WTC11 (cell line): ENCODE results near the gene BMP8B.

Source experiments
- CREB1 ChIP-seq: sonication (generic); formaldehyde crosslinking; IDR thresholded peaks from 2 replicates; pipeline ENCODE4 v1.8.0; 2023; ENCODE audit warnings: mild to moderate bottlenecking, missing genetic modification reagents
- CTCF ChIP-seq: fragments of 200-600 bp; IDR thresholded peaks from 2 replicates; pipeline ENCODE4 v1.8.0; 2022; ENCODE audit warnings: antibody characterized with exemption
- ESRRA ChIP-seq: sonication (generic); formaldehyde crosslinking; IDR thresholded peaks from 2 replicates; pipeline ENCODE4 v1.8.1; 2022; ENCODE audit warnings: mild to moderate bottlenecking, missing genetic modification reagents, borderline replicate concordance
- GABPB1 ChIP-seq: sonication (generic); formaldehyde crosslinking; IDR thresholded peaks from 2 replicates; pipeline ENCODE4 v1.8.1; 2023; ENCODE audit warnings: mild to moderate bottlenecking, missing genetic modification reagents
- IRF1 ChIP-seq: sonication (generic); formaldehyde crosslinking; IDR thresholded peaks from 2 replicates; pipeline ENCODE4 v1.8.0; 2023; ENCODE audit warnings: missing genetic modification reagents
- NR2C2 ChIP-seq: sonication (generic); formaldehyde crosslinking; IDR thresholded peaks from 2 replicates; pipeline ENCODE4 v1.8.0; 2022; ENCODE audit warnings: mild to moderate bottlenecking, missing genetic modification reagents
- TCF7 ChIP-seq: sonication (generic); formaldehyde crosslinking; IDR thresholded peaks from 2 replicates; pipeline ENCODE4 v1.8.0; 2022; ENCODE audit warnings: mild to moderate bottlenecking, low read depth, missing genetic modification reagents, moderate library complexity
- TF ChIP-seq, protein P1 (sequence below): sonication (generic); formaldehyde crosslinking; IDR thresholded peaks from 2 replicates; pipeline ENCODE4 v1.8.1; 2023; ENCODE audit warnings: mild to moderate bottlenecking, missing genetic modification reagents, borderline replicate concordance
- TF ChIP-seq, protein P2 (sequence below): sonication (generic); formaldehyde crosslinking; IDR thresholded peaks from 2 replicates; pipeline ENCODE4 v1.8.1; 2023; ENCODE audit warnings: mild to moderate bottlenecking, missing genetic modification reagents, moderate library complexity

GRCh38 chr1:39787468-39787867 lies 1.2 kb downstream of the BMP8B start:
- TF ChIP-seq IRF1 (CRISPR knock-in tag) (no peak), CTCF (no peak), TCF7 (CRISPR knock-in tag) (no peak), ESRRA (CRISPR knock-in tag) (no peak), NR2C2 (CRISPR knock-in tag) (no peak), CREB1 (CRISPR knock-in tag) (no peak), GABPB1 (CRISPR knock-in tag) (no peak)
- TF ChIP-seq, protein P1, sequence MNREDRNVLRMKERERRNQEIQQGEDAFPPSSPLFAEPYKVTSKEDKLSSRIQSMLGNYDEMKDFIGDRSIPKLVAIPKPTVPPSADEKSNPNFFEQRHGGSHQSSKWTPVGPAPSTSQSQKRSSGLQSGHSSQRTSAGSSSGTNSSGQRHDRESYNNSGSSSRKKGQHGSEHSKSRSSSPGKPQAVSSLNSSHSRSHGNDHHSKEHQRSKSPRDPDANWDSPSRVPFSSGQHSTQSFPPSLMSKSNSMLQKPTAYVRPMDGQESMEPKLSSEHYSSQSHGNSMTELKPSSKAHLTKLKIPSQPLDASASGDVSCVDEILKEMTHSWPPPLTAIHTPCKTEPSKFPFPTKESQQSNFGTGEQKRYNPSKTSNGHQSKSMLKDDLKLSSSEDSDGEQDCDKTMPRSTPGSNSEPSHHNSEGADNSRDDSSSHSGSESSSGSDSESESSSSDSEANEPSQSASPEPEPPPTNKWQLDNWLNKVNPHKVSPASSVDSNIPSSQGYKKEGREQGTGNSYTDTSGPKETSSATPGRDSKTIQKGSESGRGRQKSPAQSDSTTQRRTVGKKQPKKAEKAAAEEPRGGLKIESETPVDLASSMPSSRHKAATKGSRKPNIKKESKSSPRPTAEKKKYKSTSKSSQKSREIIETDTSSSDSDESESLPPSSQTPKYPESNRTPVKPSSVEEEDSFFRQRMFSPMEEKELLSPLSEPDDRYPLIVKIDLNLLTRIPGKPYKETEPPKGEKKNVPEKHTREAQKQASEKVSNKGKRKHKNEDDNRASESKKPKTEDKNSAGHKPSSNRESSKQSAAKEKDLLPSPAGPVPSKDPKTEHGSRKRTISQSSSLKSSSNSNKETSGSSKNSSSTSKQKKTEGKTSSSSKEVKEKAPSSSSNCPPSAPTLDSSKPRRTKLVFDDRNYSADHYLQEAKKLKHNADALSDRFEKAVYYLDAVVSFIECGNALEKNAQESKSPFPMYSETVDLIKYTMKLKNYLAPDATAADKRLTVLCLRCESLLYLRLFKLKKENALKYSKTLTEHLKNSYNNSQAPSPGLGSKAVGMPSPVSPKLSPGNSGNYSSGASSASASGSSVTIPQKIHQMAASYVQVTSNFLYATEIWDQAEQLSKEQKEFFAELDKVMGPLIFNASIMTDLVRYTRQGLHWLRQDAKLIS (CRISPR knock-in tag), result no peak
- TF ChIP-seq, protein P2, sequence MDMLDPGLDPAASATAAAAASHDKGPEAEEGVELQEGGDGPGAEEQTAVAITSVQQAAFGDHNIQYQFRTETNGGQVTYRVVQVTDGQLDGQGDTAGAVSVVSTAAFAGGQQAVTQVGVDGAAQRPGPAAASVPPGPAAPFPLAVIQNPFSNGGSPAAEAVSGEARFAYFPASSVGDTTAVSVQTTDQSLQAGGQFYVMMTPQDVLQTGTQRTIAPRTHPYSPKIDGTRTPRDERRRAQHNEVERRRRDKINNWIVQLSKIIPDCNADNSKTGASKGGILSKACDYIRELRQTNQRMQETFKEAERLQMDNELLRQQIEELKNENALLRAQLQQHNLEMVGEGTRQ (CRISPR knock-in tag), result no peak
